HG02852 (cell line): ENCODE data around the gene ITPR1.

ENCODE experiments used
- ATAC-seq: cut with Tn5 transposase; IDR thresholded peaks from one replicate; pipeline ENCODE4 v1.9.1; 2021; ENCODE audit warnings: mild to moderate bottlenecking, moderate library complexity; ENCODE audit not compliant: unreplicated experiment

ITPR1 gene

DNA sequence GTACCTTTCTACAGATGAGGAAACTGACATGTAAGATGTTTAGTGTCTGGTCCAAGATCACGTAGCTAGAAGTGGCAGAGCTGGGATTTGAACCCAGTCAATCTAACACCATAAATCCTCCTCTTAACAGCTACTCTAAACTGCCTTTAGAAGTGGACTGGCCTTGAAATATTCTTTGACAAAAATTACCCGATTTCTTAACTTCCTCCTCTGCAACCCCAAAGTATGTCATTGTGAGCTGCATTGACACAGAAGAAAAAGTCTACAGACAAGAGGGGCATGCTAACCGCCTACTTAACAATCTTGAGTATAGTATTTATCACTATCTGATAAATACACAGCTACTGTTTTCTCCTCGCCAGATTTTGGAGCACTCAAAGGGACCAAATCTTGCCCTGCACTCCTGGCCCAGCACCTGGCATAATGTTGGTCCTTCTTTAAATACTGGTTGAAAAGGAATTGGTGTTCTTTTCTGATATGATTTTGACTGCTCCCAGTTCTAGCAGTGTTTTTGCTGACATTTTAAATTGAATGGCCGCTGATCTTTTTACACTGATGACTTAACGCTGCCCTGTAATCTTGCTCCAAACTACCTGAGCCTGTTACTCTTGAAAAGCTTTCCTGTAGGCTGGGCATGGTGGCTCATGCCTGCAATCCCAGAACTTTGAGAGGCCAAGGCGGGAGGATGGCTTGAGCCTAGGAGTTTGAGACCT lies 36.9 kb downstream of the ITPR1 start:
- ATAC-seq: no peak

DNA sequence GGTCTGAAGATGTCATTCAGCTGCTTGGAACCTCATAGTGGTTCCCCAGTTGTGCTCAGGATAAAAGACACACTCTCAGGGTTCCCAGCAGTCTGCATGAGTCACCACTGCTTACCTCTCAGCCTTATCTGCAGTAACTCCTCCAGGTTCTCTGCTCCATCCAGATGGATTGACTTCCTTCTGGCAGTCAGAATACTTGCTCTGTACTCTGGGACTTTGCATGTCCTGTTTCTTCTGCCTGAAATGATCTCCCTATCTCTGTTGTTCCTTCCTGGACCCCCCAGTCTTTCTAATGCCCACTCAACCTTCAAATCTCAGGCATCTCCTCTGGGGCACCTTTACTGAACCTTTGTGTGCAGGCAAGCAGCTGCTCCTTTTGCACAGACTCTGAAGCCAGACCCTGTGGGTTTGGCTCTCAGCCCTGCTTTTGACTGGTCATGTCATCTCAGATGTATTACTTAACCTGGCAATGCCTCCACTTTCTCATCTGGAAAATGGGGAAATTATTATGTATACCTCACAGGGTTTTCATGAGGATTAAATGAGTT lies 38.4 kb downstream of the ITPR1 start:
- ATAC-seq: no peak

DNA sequence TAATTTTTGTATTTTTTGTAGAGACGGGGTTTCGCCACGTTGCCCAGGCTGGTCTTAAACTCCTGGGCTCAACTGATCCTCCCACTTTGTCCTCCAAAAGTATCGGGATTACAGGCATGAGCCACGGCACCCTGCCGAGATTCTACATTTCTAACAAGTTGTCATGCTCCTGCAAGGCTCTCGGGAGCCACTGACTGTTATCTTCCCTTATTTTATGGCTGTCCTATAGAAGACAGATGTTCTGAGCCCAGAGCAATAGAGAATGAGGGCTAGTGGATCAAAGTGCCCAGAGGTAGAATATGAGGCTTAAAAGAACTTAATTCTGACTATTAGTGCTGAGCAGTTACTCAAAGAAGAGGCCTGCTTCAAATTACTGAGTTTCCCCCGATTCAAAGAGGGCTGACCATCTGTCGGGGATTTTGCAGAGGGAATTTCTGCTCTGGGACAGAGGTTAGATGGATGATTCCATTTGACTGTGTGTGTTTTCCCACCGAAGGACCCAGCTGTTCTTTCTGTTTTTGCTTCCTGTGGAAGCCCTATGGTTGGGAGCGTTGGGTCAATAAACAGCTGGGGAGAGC lies 39.5 kb downstream of the ITPR1 start:
- ATAC-seq: no peak

DNA sequence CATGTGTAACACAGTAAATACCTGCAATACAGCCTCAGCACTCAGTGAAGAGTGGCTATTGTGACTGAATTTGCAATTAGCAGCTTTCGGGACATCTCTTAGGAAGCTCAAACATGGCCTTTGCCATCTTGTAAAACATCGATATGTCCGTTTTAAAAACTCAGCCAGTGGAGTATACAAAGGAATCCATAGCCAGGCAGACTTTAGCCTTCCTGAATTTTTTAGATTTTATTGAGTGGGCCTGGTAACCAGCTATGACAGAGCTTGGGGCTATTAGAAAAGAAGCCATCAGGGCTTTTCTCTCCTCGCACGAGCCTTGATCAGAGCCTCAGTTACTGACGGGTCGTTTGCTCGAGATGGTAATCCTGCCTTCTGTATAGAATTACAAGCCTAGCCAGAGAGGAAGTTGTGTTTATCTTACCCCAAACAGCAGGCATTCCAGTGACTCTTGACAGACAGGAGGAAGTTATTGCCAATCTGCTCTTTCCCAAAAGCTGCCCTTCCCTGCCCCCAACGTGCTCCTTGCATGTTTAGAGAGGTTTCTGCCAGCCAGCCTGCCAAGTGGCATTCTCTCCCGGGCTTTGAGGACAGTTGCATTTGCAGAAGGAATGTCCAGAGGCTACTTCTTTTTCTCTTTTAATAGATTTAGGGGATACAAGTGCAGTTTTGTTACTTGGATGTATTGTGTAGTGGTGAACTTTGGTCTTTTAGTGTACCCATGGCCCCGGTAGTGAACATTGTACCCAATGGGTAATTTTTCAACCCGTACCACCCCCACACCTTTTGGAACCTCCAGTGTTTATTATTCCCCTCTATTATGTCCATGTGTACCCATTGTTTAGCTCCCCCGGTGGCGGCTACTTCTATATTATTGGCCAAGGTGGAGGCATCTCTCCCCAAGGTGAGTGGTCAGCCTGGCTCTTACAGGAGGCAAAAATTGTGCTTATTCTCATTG lies 40.6 kb downstream of the ITPR1 start:
- ATAC-seq: no peak

DNA sequence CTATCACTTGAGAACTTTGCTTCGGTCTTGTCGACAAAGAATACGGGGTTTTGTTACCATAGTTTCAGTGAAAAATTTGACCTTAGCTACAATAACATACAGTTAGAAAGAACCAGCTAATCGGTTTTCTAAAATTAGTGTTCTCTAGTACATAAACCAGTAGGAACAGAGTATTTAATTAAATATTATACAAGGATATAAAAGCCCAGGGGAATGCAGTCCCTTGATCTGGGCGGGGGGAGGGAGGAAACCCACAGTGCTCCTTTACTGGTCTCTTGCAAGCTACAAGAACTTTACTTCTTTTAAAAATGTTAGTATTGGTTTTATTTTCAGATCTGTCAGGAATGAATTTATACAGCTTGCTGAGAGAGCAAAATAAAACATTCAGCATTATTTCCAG lies 41.8 kb downstream of the ITPR1 start:
- ATAC-seq: no peak

DNA sequence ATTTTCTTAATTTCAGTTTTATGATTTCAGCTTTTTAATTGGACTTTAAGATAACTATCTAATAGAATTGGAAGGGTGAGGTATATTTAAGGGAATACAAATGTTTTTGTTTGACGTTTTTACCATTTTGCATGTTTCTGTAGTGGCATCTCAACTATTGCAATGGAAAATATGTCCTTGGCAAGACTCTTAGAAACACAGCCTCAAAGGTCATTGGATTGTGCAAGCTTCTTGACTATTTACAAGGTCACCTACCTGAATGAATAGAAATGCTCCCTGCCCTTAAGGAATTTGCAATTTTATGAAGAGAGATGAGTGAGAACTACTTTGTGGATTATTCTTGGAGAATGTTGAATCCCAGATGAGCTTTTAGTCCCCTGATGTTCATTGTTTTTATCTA lies 43.1 kb downstream of the ITPR1 start:
- no peak for ATAC-seq

DNA sequence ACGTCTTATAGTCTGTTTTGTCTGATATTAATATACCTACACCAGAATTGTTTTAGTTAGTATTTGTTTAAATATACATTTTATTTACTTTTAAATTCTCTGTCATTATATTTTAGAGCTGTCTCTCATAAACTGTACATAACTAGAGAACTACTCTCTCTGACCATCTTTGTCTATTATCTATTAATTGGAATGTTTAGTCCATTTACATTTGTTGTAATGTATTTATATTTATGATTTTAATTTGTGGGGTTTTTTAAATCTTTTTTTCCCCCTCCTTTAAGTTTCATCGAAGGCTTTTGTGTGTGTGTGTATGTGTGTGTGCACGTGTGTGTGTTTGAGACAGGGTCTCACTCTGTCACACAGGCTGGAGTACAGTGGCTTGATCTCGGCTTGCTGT lies 47.1 kb downstream of the ITPR1 start:
- ATAC-seq: no peak

DNA sequence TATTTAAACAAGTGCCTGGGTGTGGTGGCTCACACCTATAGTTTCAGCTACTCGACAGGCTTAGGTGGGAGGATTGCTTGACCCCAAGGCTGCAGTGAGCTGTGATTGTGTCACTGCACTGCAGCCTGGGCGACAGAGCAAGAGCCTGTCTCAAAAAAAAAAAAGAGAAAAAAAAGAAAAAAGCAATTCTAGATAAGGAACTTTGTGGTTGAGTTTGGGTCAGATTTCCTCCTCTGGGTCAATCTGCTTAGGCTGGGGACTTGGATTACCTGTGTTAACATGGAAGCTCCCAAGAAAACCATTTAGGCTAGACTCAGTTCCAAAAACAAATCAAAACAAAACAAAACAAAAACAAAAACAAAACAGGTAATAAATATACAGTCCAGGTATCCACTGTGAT lies 50.0 kb downstream of the ITPR1 start:
- no peak for ATAC-seq

DNA sequence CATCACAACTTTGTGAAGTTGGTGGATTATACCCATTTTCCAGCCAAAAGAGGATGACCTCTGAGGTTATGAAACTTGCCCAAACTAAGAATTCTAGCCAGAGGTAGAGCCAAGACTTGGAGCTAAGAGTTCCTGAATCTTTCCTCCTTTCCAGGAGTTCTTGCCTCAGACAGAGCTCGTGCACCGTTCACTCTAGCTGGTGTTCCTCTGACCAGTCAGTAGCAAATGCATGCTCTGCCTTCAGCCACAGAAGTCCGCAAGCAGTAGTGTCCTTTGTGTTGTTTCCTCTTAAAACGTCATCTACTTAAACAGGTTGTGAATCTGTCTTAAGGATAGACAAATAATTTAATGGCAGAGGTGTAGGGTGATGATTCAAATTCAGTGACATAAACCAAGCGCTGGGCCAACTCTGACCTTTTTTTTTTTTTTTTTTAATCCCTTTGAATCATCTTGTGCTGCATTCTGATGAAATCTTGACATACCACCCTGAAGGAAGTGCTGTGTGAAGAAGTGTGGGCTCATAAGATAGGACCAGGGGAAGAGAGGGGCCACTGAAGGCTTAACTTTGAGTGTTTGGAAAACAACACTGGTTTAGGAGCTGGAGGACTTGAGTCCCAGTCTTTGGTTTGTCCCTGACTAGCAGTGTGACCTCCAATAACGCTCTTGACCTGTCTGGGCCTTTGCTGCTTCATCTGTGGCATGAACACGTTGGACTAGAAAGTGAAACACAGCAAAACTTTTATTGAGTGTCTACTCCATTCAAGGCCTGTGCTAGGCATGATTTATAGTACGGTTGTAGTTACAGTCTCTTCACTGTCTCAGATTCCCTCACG lies 53.4 kb downstream of the ITPR1 start:
- ATAC-seq: no peak

DNA sequence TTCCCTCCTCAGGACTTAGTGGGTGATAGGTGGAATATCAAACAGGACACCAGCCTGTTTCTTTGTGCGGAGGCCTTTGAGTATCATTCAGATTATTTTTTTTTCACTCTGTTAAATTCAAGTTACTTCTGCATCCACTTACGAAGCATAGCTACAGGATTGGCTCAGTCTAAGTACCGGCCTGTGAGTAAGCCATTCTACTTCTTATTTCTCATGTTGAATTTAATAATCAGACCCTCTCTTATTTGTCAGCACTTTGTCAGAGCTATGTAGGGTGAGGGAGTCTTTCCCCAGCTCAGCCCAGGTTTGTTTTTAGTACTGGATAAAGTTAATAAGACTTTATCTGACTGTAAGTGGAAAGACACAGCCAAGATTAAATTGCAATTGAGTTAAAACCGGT lies 54.7 kb downstream of the ITPR1 start:
- ATAC-seq: no peak

DNA sequence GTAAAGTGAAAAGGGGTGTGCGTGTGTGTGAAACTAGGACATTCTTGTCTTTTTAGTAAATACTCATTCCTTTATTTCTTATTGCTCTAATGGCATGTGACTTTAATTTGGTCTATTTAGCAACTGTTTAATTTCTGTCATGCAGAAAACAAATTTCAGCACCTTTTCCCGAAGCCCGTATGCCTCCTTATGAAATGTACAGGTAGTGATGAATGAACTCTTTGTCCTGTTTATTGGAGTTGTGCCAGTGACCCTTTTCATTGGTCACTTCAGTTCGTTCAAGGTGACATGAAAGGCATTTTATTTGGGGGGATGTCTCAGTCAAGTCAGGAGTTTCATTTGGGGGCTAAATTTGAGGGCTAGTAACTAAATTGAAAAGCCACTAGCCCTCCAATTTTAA lies 55.2 kb downstream of the ITPR1 start:
- ATAC-seq: no peak

DNA sequence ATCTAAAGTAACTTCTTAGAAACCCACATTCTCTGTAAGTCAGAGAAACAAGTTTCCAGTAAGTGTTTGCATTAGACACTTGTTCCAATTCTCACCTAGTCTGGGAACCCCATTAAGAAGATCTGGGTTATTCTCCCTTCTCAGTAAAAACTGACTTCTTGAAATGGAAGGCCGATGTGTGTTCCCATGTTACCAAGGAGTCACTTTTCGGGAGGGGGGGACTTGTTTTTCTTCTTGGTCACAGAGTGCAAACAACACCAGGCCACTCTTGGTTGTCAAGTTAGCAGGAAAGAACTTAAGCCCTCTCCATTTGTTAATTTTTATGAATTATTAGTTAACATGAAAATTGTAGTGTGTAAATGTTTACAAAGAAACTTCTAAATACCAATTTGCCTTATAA lies 55.6 kb downstream of the ITPR1 start:
- ATAC-seq: no peak

DNA sequence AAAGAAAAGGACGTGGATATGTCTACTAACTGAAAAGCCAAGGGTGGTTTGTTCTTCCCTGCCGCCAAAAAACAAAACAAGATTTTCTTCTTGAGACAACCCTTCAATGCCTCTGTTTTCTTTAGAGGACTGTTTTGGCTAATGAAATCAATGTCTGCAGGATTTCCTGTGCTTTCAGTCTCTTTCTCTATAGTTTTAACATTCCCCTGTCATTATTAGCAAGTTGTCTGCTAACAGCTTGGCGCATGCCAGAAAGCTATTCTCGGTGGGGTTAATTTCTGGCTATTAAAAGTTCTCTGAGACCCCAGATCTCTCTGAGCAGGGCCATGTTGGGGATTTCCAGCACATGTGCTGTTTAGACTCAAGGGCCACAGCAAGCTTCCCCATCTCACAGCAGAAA lies 56.7 kb downstream of the ITPR1 start:
- no peak for ATAC-seq

DNA sequence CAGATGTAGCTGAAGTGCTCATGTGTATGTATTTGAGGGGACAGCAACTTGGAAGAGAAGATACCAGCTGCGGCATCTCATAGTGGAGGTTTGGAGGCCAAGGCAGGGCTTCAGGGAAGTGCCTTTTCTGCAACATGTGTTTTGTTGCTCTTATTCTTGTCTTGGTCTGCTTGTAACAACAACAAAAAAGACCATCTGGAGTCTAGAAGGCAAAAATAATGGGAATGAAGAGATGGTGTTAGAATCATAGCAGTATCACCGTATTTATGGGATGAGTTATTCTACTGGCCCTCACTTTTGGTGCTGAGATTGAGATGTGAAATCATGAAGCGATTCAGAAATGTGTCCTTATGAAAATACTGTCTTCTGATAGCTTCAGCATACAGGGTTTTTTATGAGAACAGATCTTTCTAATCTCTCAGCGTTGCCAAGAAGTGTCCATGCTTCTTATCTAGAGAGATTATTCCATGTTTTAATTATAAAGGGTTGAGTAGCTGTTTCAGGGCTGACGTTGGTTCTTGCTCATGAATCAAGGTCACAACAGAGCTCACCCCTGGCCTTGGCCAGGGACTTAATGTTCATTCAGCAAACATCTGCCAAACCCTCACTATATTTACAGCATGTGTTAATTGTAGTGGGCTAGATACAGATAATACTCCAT lies 58.0 kb downstream of the ITPR1 start:
- no peak for ATAC-seq

DNA sequence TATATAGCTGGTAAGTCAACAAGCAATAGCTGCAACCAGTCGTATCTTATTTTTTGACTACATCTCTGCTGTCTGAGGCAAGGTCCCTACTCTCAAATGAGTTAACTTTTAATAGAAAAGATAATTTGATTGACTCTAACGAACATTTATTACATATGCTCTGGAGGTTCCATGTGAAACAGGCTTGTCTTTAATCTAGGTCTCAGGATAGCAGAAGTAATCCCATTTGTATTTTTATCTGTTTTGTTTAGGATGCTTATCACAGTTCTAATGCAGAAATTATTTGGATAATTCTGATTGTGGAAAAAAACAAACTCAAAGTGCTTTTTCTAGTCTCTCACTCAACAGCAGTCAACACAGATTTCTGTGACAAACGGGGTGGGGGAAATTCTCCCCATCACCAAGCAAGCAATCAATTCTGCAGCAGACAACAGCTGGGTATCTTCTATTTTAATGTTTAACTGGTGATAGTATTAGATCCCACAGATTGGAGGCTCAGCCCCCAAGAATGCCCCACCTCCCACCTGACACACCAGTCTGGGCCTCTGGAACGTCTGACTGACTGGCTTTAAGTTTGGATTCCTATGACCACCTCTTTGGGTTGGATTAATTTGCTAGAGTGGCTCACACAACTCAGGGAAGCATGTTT lies 58.8 kb downstream of the ITPR1 start:
- ATAC-seq: no peak

DNA sequence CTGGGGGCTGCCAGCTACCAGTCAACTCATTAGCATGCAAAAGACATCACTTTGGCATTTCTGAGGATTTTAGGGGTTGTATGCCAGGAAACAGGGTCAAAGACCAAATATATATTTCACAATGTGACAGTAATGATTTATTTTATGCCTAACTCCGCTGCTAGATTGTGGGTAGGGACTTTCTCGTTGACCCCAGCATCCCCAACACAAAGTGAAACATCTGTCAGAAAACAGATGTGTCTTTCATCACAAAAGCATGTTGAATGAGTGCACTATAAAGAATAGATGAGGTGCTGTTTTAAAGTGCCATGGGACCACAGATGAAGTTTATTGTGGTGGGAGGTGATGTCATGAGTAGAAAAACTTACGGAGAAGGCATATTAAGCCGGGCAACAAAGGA lies 59.7 kb downstream of the ITPR1 start:
- no peak for ATAC-seq

DNA sequence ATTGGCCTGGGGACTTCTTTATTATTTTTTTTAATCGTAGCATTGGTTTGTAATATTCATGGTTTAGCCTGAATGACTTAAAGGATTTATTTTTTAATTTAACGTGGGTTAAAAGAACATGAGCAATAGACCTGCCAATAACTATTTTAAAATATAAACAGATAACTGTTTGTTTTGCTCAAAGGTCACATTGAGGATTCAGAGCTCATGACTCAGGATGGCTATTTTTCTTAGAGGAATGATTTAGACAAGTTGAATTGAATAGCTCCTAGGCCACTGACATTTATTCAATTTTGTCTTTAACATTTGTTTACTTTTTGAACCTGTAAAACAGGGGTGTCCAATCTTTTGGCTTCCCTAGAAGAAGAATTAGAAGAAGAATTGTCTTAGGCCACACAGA lies 68.5 kb downstream of the ITPR1 start:
- ATAC-seq: no peak

DNA sequence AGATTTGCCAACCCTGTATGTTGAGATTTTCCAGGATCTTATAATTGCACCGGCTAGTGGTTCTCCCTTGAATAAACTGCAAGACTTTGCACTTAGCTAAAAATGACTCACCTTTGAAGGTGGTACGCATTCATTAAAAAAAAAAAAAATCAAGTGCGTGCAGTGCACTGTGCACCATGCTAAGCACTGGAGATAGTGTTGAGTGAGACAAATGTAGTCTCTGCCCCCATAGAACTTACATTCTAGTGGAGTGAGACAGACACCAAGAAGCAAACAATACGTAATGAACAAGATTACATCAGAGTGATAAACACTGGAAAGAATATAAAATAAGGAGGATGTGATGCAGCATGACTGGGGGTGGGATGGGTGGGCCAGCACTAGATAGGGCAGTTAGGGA lies 69.4 kb downstream of the ITPR1 start:
- ATAC-seq: no peak

DNA sequence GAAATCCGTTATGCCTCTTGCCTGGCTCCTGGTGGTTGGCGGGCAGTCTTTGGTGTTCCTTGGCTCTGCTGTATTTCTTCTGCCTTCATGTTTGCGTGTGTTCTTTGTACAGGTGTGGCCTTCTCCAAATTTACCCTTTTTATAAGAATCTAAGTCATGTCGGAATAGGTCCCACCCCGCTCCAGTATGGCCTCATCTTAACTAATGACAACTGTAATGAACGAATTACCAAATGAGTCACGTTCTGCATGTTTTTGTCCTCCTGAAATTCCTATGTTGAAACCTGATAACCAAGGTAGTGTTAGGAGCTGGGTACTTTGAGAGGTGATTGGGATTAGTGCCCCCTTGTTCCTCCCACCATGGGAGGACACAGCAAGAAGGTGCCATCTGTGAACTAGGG lies 71.1 kb downstream of the ITPR1 start:
- no peak for ATAC-seq
